Lung (tissue), 12 donors: ENCODE measurements around the gene ELAPOR1. TPM values are rescaled to one million over a fixed set of nuclear protein-coding genes. Genes with fewer than 3 reads are reported as not detected.

Experiments used
- ATAC-seq: fragments of 200-7000 bp; cut with Tn5 transposase; one replicate; pipeline ENCODE4 v1.9.1; 2020; ENCODE audit warnings: moderate number of reproducible peaks; ENCODE audit not compliant: insufficient read depth, low FRiP score
- DNase-seq, 3 donors: peaks; one replicate each; pipeline ENCODE4 v3.0.0-alpha.2; 2013 to 2017
- H3K27ac ChIP-seq, 2 donors: one replicate each; pipeline ENCODE4 v1.5.1; 2013; ENCODE audit warnings: mild to moderate bottlenecking in 2 of 2, moderate library complexity in 2 of 2, control low read depth in 1 of 2, inconsistent platforms in 1 of 2, low read depth in 1 of 2, low read length in 1 of 2
- H3K27me3 ChIP-seq, 3 donors: one replicate each; pipeline ENCODE4 v1.5.1; 2013; ENCODE audit warnings: low read length in 2 of 3; ENCODE audit not compliant: control insufficient read depth in 3 of 3, insufficient read depth in 3 of 3
- H3K36me3 ChIP-seq, 4 donors: one replicate each; pipeline ENCODE4 v1.5.1; 2013; ENCODE audit warnings: low read length in 4 of 4, mild to moderate bottlenecking in 1 of 4, moderate library complexity in 1 of 4; ENCODE audit not compliant: control insufficient read depth in 4 of 4, insufficient read depth in 4 of 4
- H3K4me1 ChIP-seq, 5 donors: one replicate each; pipeline ENCODE4 v1.5.1; 2013; ENCODE audit warnings: low read length in 5 of 5, mild to moderate bottlenecking in 2 of 5, moderate library complexity in 1 of 5; ENCODE audit not compliant: control insufficient read depth in 5 of 5, insufficient read depth in 5 of 5
- H3K4me3 ChIP-seq: one replicate; pipeline ENCODE4 v1.5.1; 2013; ENCODE audit warnings: mild to moderate bottlenecking, control low read depth, moderate library complexity
- H3K9ac ChIP-seq, 2 donors: one replicate each; pipeline ENCODE4 v1.5.1; 2013; ENCODE audit warnings: low read length in 2 of 2, control low read depth in 1 of 2; ENCODE audit not compliant: insufficient read depth in 1 of 2
- H3K9me3 ChIP-seq, 4 donors: one replicate each; pipeline ENCODE4 v1.5.1; 2013; ENCODE audit warnings: low read length in 3 of 4, mild to moderate bottlenecking in 1 of 4, moderate library complexity in 1 of 4; ENCODE audit not compliant: control insufficient read depth in 4 of 4, insufficient read depth in 3 of 4
- WGBS, 2 donors: extraction: QIAGEN DNeasy Blood & Tissue Kit; methylation state at CpG; one replicate each; pipeline ENCODE4 v1.1.7; 2013; 5-methylcytosine and 5-hydroxymethylcytosine counted together
- polyA plus RNA-seq, 2 donors: library from polyadenylated mRNA; stranded (reverse); fragments of 200-250 nt; gene quantifications; one replicate each; pipeline ENCODE4 v1.2.1, GENCODE V29; 2013
- total RNA-seq, 2 donors: library from RNA; depleted of rRNA in 1 of 2; stranded (reverse); fragments of >200 nt in 1 of 2; gene quantifications; one replicate each; pipeline ENCODE4 v1.2.1, GENCODE V29; 2014 to 2021
- TF ChIP-seq, protein P1 (sequence below): IDR thresholded peaks from 2 replicates; pipeline ENCODE4 v1.5.1; 2012; ENCODE audit warnings: mild to moderate bottlenecking; ENCODE audit errors: control extremely low read depth, extremely low read depth
- donor health status: control.
- donor health status: control.
- donor health status: Bipolar disorder and iron deficiency.
- donor health status: healthy.
- donor health status: DM: yes; HTN: yes; CAD: no.

ELAPOR1 gene
- total and polyA plus RNA-seq, 4 donors: 3.3 to 25.0 (median 8.0) TPM

DNA sequence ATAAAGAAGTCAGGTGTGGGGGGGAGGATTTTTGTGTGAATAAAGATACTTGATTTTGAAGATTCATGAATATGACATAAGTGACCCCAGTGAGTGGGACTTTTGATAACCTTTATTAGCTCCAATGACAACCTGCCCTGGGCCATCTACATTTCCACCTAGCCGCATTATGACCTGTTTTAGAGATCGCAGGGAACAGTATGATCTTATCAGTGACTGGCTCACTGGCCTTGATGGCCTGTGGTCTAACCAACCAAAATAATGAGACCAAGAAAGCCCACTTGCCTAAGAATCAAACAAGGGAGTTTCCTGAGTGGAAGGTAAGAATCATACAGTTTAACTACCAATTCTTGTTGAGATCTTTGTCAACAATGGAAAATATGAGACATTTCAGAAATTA, 1.8 kb downstream of the ELAPOR1 start:
- 71 to 95% methylated on average over 2 of the region's 2 CpGs for WGBS, 2 donors
- H3K9me3 ChIP-seq: no peaks in the 10 kb centered on the region
- H3K27me3 ChIP-seq: peaks cover 0 to 30% (median 28%) of the 10 kb centered on the region in 3 donors
- H3K4me3 ChIP-seq: no peak overlapping the region
- H3K27ac ChIP-seq: no peak overlapping the region
- peaks cover 0 to 21% (median 2%) of the 10 kb centered on the region in 5 donors for H3K4me1 ChIP-seq
- H3K9ac ChIP-seq: no peak overlapping the region
- no peak for DNase-seq
- no peaks in the 10 kb centered on the region for H3K36me3 ChIP-seq
- TF ChIP-seq, protein P1, sequence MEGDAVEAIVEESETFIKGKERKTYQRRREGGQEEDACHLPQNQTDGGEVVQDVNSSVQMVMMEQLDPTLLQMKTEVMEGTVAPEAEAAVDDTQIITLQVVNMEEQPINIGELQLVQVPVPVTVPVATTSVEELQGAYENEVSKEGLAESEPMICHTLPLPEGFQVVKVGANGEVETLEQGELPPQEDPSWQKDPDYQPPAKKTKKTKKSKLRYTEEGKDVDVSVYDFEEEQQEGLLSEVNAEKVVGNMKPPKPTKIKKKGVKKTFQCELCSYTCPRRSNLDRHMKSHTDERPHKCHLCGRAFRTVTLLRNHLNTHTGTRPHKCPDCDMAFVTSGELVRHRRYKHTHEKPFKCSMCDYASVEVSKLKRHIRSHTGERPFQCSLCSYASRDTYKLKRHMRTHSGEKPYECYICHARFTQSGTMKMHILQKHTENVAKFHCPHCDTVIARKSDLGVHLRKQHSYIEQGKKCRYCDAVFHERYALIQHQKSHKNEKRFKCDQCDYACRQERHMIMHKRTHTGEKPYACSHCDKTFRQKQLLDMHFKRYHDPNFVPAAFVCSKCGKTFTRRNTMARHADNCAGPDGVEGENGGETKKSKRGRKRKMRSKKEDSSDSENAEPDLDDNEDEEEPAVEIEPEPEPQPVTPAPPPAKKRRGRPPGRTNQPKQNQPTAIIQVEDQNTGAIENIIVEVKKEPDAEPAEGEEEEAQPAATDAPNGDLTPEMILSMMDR: no peak
- no peak for ATAC-seq

DNA sequence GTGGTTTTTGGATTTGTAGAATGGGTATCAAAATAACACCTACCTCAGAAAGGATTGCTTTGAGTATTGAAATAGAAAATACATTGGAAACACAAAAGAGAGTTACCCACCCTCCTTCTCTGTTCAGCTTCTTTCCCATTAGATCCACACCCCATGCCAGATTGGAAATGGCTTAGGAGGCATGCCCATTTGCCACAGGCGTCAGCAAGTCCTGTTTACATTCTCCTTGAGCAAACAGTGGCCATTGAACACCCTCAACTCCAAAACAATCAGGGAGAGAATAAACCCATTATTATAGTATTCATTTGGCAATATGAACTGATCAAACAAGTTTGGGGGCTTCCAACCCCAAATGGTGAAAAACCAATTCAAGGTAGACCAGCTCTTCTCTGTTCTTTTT, 2.4 kb downstream of the ELAPOR1 start:
- H3K4me1 ChIP-seq: peaks cover 0 to 21% (median 2%) of the 10 kb centered on the region in 5 donors
- no peak overlapping the region for H3K27ac ChIP-seq
- no peaks in the 10 kb centered on the region for H3K9me3 ChIP-seq
- TF ChIP-seq, protein P1: no peak
- 77 to 92% methylated on average over 1 of the region's 1 CpG for WGBS, 2 donors
- no peak for DNase-seq
- no peak overlapping the region for H3K4me3 ChIP-seq
- H3K36me3 ChIP-seq: no peaks in the 10 kb centered on the region
- H3K9ac ChIP-seq: no peak overlapping the region
- H3K27me3 ChIP-seq: peaks cover 0 to 30% (median 28%) of the 10 kb centered on the region in 3 donors
- no peak for ATAC-seq

DNA sequence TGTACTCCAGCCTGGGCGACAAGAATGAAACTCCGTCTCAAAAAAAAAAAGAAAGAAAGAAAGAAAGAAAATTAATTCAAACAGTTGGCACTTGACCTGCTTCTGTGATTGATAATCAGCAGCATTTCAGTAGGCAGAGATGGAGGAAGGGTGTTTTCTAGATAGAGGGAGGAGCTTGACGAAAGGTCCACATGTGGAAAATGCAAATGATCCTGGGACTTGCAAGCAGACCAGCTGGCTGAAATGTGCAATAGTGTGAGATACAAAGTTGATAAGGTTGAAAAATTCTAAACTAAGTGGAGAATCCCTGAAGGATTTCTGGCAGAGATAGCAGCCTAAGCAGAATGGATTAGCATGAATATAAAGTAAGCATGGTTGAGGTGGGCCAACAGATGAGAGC, 4.2 kb downstream of the ELAPOR1 start:
- Histone ChIP-seq H3K27ac (no peak overlapping the region), H3K4me1 (peaks cover 0 to 11% (median 0%) of the 10 kb centered on the region in 5 donors), H3K27me3 (peaks cover 0 to 20% (median 20%) of the 10 kb centered on the region in 3 donors), H3K9ac (no peak overlapping the region), H3K36me3 (no peaks in the 10 kb centered on the region), H3K9me3 (no peaks in the 10 kb centered on the region), H3K4me3 (no peak overlapping the region)
- 78 to 84% methylated on average over 3 of the region's 3 CpGs for WGBS, 2 donors
- DNase-seq (no peak), ATAC-seq (no peak)
- TF ChIP-seq, protein P1: no peak

DNA sequence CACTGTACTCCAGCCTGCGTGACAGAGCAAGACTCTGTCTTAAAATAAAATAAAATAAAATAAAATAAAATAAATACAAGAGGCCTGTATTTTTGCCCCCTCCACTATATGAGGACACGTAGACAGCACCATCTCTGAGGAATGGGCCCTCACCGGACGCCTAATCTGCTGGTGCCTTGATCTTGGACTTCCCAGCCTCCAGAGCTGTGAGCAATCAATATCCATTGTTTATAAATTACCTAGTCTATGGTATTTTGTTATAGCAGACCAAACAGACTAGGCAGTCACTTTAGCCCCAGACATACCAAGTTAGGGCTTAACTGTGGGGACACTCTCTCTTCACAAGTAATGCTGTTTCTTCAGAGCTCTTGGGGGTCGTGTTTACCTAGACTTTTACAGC, 6.4 kb downstream of the ELAPOR1 start:
- TF ChIP-seq, protein P1: no peak
- ATAC-seq (no peak), DNase-seq (no peak)
- no peaks in the 10 kb centered on the region for H3K4me1 ChIP-seq
- no peak overlapping the region for H3K4me3 ChIP-seq
- 97 to 98% methylated on average over 5 of the region's 5 CpGs for WGBS, 2 donors
- H3K9me3 ChIP-seq: no peaks in the 10 kb centered on the region
- no peak overlapping the region for H3K9ac ChIP-seq
- peaks cover 0 to 4% (median 0%) of the 10 kb centered on the region in 3 donors for H3K27me3 ChIP-seq
- no peaks in the 10 kb centered on the region for H3K36me3 ChIP-seq
- no peak overlapping the region for H3K27ac ChIP-seq
